HG03066 (cell line): ENCODE data around the gene ENOX1.

Experiments used
- ATAC-seq: cut with Tn5 transposase; IDR thresholded peaks from one replicate; pipeline ENCODE4 v1.9.1; 2021; ENCODE audit warnings: low read depth; ENCODE audit not compliant: unreplicated experiment

ENOX1 gene

DNA sequence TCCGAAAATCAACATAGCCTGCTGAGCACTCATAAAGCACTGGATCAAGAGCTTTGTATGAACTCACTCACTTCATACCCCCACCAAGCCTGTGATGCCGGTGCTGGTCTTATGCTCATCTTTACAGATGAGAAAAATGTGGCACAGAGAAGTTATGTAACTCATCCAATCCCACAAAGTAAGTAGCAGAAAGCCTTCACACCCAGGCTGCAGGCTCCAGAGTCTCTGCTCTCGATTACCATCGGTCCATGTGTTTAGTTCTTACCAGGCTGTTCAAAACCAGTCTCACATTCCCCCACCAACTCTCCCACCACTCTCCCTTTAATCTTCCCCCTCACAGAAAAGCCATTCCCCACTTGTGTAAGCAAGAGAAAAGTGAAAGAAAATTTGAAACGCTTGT, 487.4 kb downstream of the ENOX1 start:
- ATAC-seq: no peak

DNA sequence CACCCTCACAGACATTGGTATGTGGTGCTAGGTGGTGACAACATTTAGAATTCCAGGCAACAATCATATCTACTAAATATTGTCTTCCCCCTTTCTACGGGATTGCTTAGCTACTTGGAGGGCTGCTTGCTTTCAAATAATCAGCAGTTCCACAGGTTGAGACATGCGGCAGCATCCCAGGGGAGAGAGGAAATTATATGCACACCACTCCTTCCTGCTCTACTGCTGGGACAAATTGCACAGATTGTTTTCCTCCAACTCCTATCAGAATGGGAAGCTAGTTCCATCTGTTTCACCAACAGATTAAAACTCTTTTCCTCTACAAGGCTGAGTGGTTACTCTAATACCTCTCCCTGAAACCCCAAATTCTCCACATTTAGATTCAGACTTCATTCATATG, 488.0 kb downstream of the ENOX1 start:
- no peak for ATAC-seq

DNA sequence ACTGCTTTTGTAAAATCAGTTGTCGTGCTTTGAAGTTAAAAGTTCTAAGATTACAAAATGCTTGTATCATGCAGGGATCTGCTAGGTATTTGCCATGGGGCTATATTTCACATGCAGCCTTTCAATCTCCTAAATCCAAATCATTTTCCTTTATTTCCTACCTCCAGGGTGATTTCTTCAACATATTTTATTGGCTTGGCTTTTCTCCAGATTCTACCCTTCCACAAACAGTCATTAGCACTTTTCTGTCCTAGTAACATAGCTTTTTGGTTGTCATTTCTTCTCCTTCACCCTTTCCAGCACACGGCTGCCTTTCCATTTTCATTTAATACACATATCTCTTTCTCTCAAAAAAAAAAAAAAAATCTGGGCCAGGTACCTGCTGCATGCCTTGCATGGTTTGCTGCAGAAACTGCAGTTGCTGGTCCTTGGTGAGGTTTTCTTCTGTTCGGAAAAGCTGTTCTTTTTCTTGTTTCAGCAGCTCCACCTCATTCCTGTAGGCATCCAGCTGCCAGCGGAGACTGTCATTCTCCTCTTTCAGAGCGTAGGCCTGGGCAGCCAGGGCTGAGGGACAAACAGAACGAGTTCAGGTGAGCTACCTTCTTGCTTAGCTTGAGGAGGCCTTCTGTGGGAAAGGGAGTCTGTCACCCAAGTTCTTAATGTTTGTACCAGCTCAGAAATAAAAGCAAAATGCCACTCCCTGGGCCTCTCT, 488.6 kb downstream of the ENOX1 start:
- ATAC-seq: no peak

DNA sequence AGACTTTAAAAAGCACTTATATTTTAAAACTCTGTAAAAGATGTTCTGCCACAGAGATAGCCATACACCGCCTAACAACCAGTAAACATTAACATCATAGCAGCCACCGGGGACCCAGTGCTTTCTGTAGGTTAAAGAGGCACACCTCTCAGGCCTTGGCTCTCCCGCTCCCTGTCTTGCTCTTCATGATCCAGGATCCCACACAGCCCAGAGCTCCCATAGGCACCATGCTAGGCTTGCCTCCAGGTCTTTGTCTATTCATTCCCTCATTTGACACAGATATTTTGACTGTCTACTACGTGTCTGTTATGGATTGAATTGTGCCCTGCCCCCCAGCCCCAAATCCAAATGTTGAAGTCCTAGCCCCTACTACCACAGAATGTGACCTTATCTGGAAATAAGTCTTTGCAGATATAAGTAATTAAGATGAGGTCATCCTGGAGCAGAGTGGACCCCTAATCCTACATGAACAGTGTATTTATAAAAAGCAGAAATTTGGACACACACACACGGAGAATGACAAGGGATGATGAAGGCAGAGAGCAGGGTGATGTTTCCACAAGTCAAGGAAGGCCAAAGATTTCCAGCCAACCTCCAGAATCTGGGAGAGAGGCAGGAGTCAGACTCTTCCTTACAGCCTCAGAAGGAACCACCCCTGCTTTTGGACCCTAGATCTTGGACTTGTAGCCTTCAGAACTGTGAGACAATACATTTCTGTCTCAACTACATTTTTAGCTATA, 490.8 kb downstream of the ENOX1 start:
- no peak for ATAC-seq

DNA sequence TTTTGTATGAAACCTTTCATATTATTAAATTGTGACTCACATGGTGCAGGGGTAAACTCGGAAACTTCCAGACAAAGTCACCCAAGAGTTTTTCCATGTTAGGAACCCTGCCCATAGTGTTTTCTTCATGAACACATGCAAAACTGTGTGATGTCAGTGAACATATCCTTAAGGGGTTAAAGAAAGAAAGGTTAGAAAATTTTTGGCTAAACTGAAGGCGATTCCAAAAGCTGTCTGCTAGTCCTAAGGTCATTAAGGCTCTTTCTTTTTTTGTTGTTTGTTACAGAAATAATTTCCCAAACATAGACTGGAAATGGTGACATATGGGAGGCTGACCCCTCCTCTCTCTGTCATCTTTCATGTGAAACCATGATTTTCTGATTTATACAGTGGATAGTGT, 491.5 kb downstream of the ENOX1 start:
- no peak for ATAC-seq

DNA sequence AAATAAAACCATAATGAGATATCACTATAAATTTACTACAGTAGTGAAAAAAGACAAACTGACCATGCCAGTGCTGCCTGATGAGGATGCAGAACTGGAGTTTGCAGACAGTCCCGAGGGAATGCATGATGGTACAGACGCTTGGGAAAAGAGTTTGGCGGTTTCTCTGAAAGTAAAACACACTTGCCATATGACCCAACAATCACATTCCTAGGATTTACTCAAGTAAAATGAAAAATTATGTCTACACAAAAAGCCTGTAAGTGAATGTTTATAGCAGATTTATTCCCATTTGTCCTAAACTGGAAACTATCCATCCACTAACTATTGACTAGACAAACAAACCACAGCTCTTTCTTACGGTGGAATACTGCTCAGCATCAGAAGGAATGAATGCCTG, 492.4 kb downstream of the ENOX1 start:
- ATAC-seq: no peak

DNA sequence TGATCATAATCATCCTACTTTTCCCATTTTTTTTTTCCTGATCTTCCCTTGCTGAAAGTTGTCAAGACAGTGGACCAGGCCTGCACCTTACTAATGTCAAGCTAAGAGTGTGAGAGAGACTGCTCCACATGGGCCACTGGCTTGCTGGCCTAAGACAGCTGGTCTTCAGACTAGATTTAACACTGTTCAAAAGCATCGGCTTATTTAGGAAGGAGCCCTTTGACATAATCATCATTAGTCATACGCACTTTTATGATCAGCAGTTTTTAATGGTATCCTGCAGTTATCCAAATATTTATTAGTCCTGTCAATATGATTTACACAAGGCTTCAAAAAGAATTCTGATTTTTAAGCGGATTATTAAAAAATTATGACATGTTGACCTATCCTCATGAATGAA, 492.8 kb downstream of the ENOX1 start:
- ATAC-seq: no peak

DNA sequence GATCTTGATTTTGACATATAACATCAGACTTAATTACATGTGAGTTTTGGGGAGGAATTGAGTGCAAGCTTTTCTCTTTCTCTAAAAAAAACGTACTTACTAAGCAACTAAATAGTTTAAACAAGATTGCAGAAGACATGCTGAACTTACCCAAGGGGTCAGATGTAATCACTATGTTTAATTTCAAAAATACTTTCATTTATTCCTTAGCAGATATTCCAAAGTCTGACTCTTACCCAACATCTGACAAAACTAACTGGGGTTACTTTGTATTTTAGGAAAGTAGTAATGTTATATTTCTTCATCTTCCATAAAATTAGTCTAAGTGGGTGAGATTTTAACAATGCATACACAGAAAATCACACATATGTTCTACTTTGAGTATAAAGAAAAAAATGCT, 493.2 kb downstream of the ENOX1 start:
- no peak for ATAC-seq

DNA sequence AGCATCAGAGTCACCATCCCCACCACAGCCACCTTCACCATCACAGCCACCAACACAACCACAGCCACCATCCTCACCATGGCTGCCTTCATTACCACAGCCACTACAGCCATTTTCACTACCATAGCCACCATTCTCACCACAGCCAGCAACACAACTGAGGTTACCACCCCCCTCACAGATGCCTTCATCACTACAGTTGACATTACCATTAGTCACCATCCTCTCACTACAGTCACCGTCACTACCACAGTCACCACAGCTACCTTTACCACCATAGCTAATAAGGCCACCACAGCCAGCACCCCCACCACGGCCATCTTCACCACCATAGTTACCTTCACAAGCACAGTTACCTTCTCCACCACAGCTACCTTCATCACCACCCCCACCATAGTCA, 493.8 kb downstream of the ENOX1 start:
- no peak for ATAC-seq

DNA sequence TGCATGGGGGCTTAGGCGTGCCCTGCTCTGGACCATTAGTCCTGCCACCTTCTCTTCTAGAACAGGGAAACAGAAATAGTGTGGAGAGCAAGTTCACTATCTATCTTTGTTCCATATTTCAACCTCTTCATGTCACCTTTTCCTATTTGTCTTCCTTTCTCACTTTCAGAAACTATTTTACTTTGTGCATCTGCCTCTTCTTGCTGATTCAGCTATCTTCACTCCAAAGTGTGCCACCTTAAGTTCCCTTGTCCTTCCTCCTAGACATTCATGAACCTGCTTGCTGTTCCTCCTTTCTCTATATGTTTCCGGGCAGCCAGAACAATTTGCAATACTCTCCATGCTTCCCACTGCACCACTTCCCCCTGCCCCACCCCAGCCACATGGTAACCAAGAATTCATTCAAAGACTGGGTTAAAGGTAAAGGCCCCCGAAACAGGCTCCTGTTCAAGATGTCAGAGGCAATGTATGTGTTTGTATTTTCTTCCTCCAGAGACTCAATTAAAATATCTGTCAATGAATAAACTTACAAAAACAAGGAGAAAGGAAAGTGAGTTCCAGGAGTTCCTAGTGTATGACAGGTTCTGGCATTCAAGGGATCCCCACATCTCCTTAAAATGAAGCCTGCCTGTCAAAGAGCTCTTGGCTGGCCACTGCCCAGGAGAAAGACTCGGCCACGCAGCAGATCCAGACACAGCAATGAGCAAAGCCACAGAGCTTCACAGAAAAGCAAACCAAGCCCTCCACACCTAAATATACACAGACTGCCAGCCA, 495.3 kb downstream of the ENOX1 start:
- ATAC-seq: no peak

DNA sequence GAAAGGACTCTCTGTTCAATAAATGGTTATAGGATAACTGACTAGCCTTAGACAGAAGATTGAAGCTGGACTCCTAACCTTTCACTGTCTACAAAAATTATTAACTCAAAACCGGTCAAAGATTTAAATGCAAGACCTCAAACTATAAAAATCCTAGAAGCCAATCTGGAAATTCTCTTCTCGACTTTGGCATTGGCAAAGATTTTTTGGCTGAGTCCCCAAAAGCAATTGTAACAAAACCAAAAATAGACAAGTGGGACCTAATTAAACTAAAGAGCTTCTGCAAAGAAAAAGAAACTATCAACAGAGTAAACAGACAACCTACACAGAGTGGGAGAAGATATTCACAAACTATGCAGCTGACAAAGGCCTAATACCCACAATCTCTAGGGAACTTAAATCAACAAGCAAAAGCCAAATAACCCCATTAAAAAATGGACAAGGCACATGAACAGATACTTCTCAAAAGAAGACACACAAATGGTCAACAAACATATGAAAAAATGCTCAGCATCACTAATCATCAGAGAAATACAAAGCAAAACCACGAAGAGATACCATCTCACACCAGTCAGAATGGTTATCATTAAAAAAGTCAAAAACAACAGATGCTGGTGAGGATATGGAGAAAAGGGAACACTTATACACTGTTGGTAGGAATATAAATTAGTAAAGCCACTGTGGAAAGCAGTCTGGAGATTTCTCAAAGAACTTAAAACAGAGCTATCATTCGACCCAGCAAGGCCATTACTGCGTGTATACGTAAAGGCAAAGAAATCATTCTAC, 497.1 kb downstream of the ENOX1 start:
- no peak for ATAC-seq

DNA sequence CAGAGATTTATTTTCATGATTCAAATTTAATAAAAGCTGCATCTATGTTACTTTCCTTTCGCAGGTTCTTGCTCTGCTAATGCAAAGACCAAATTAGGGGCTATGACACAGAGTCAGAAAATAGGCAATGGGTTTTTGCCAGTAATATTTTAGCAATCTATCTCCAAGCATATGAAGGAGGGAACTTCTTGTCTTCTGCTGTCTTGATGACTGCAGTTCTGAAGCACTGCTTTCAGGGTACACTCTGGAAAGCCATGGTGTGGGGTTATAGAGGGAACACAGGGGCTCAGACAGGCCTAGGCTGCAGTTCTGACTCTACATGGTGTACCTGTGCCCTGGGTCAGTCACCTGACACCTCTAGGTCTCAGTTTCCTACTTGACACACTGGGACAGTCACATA, 500.0 kb downstream of the ENOX1 start:
- ATAC-seq: no peak

DNA sequence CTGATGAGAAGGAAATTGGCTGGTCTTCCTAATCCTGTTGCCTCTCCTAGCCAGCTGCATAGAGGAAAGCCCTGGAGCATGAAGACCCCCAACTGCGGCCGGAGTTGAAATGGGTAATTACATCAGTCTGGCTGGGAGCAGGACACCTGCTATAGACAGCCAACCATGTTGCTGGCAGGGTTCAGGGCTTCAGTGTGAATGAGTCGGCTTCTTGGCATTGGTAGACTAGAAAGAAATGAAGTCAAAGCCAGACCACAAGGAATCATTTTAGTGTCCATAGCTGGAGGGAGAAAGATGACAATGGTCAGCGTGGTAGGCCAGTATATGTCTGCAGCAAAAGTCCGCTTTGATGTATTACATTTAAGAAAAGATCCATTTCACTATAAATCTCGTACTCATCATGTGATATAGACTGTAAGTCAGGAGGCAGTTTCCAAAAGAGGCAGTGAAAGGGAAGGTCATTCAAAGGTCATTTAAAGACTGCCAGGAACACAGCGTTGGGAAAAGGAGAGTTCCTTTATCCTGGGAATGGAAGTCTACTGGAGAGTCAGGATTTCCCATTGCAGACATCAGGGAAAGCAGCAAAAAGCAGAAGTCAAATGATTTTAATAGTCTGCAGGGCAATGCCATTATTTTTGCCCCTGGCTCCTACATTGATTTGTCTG, 500.7 kb downstream of the ENOX1 start:
- ATAC-seq: no peak

DNA sequence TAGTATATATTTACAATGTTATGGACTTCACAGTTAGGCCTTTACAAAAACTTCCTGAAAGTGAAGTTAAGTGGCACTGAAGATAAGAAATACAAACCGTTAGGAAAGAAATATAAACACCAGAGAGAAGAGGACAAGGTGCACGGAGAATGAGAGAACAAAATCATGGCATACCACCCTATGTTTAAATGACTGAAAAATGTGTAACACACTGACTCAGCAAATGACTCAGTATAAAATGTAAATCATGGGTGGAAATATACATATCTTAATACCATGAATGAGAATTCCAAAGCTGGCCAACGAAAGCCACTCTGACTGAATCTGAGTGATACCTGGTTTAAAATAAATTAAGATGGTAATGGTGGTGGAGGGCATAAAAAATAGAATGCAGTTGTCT, 502.6 kb downstream of the ENOX1 start:
- ATAC-seq: no peak

DNA sequence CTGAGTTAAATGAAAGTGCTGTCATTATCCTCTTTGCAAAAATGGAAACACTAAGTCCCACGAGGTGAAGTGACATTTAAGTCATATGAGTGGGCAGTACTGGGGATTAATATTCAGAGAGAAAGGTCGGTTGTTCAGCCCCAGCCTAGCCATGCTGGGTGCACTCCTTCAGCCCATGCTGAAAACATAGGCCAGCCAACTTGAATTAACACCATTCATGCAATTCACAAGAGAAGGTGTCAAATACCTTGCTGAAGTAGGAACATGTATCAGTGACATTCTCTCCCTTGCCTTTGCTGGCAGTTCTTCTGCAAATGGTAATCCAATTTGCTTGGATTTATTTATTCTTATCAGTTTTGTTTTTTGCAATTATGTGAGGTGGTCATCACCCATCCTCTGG, 507.1 kb downstream of the ENOX1 start:
- ATAC-seq: no peak

DNA sequence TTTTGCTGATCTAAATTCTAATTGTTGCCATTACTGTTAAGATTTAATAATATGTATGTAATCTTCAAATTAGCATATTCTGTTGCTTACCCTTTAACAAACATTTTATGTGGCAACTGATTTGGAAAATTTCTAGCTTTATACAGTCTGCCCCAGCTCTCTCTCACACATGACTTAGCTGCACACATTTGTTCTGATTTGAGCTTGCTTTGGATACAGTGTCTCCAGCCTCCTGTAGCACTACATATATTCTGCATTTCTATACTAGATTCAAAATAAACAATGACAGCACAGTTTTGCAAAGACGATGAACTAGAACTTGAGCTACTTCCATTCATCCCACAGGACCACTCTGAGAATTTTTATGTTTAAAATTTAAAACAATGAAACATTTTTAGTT, 508.6 kb downstream of the ENOX1 start:
- no peak for ATAC-seq

DNA sequence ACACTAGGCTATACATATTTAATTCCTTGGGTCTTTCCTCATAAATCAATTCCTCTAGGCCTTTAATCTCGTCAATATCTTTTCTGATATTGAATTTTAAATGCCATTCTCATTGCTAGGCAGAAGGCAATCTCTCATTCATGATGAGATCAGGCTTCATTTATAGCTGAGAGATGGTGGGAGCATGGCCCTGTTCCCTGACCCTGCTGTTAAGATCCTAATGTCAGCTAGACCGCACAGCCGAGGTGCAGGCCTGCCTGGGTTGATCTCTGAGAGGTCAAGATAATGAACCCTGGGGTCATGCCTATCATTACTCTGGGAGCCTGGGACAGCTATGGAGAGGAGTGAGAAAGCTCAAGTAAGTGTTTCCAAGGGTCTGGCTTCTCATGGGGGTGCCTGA, 509.6 kb downstream of the ENOX1 start:
- no peak for ATAC-seq

DNA sequence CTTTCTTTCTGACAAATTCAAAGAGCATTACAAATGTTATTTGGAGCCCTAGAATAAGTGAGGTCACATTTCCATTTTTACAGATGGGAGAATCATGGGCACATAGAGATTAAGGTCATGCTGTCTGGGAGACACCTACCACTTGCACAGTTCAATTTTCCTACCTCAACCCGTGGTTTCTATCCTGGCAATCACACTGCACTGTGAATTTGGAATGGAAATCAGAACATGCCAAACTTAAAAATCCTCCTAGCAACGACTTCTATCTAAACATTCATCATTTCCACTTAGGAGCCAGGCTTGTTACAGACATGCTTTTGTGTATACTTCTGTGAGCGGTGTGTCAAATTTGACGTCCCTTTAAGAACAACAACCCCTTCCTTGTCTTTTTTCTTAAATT, 511.9 kb downstream of the ENOX1 start:
- ATAC-seq: no peak

DNA sequence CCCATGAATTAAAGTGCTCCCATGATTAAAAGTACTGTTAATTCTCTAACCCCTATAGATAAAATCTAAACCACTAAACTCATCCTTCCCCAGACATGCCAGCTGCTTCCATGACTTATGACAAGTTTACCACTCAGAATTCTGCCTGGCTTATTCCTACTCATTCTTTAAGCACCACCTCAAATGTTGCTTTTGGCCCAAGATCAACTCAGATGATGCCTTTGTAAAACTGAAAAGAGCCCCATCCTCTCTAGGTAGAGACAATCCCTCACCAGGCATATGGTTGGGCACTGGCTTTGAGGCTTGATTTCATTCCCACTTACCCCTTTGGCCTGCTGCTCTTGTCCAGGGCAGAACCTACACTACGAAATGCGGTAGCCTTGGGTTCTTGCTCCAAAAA, 513.4 kb downstream of the ENOX1 start:
- no peak for ATAC-seq

DNA sequence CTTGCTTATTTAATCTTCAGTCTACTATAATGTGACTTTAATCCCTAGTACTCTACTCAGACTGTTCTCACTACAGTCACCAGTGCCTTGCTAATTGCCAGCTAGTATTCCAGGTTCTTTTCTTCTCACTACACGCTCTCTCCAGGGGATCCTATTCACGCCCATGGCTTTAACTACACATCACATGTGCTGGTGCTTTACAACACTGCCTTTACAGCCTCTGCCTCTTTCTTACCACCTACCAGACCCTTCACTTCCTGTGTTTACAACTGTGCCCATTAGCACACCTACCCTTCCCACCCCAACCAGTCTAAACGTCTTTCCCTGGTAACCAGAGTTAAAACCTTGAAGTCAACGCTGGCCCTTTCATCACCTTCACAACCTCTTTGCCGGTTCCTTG, 513.9 kb downstream of the ENOX1 start:
- ATAC-seq: no peak
